Endodermal cell (in vitro differentiated cells): ENCODE data around the gene SMG9. TPM values are rescaled to one million over a fixed set of nuclear protein-coding genes. Genes with fewer than 3 reads are reported as not detected.

Source experiments
- DNase-seq: peaks from one replicate; pipeline ENCODE4 v3.0.0-alpha.2; 2017
- H3K27ac ChIP-seq: 2 replicates; pipeline ENCODE4 v1.5.1; 2013; ENCODE audit warnings: mild to moderate bottlenecking, low read depth, low read length, moderate library complexity
- H3K27me3 ChIP-seq: 2 replicates; pipeline ENCODE4 v1.6.1; 2013; ENCODE audit warnings: mild to moderate bottlenecking, low read length, moderate library complexity; ENCODE audit not compliant: insufficient read depth, control insufficient read depth, poor library complexity, severe bottlenecking
- H3K36me3 ChIP-seq: 2 replicates; pipeline ENCODE4 v1.7.0; 2013; ENCODE audit warnings: mild to moderate bottlenecking, low read length, moderate library complexity; ENCODE audit not compliant: control insufficient read depth, insufficient read depth
- H3K4me1 ChIP-seq: one replicate; pipeline ENCODE4 v1.7.0; 2013; ENCODE audit warnings: low read length; ENCODE audit not compliant: control insufficient read depth, insufficient read depth
- H3K4me3 ChIP-seq: 2 replicates; pipeline ENCODE4 v1.5.1; 2013; ENCODE audit warnings: mild to moderate bottlenecking, low read length, moderate library complexity
- H3K9ac ChIP-seq: 2 replicates; pipeline ENCODE4 v1.6.1; 2013; ENCODE audit warnings: mild to moderate bottlenecking, low read length, moderate library complexity; ENCODE audit not compliant: poor library complexity, severe bottlenecking; ENCODE audit errors: extremely low read depth
- H3K9me3 ChIP-seq: 2 replicates; pipeline ENCODE4 v1.6.1; 2013; ENCODE audit warnings: mild to moderate bottlenecking, low read length, moderate library complexity; ENCODE audit not compliant: control insufficient read depth
- H3K27ac Mint-ChIP-seq: 2 replicates; pipeline ENCODE4 v1.8.0; 2020; ENCODE audit warnings: mixed read lengths
- H3K27me3 Mint-ChIP-seq: 2 replicates; pipeline ENCODE4 v1.8.0; 2021; ENCODE audit warnings: mild to moderate bottlenecking, mixed read lengths; ENCODE audit not compliant: insufficient read depth
- H3K36me3 Mint-ChIP-seq: 2 replicates; pipeline ENCODE4 v1.8.0; 2020; ENCODE audit warnings: low read depth, mixed read lengths
- H3K4me1 Mint-ChIP-seq: 2 replicates; pipeline ENCODE4 v1.8.0; 2020; ENCODE audit warnings: mixed read lengths
- H3K4me3 Mint-ChIP-seq: 2 replicates; pipeline ENCODE4 v1.8.0; 2020; ENCODE audit warnings: mild to moderate bottlenecking, moderate library complexity, mixed read lengths
- H3K9me3 Mint-ChIP-seq: 2 replicates; pipeline ENCODE4 v1.8.0; 2020; ENCODE audit warnings: mild to moderate bottlenecking, mixed read lengths
- WGBS, 2 experiments: methylation state at CpG; one replicate each; pipeline versions ENCODE4 v1.1.5 to v1.1.7; 2013; ENCODE audit warnings: missing lambda C conversion rate in 2 of 2, mixed read lengths in 1 of 2; ENCODE audit not compliant: insufficient coverage in 1 of 2, insufficient read length in 1 of 2; 5-methylcytosine and 5-hydroxymethylcytosine counted together
- total RNA-seq, 2 donors: library from RNA; stranded (reverse); fragmentation: NEBNext Ultra II Directional in 1 of 2; extraction: Animal tissue kit (Norgen Biotek cat#: 25700) in 1 of 2; gene quantifications; 2 replicates in 1 of 2; 3 replicates in 1 of 2; pipeline ENCODE4 v1.2.1, GENCODE V29; 2021
- TF ChIP-seq, protein P1 (sequence below): fragments of 200-600 bp; sonication (generic); conservative IDR thresholded peaks from 2 replicates; pipeline ENCODE4 v1.5.0; 2021; ENCODE audit warnings: antibody characterized with exemption, mild to moderate bottlenecking

Gene SMG9
- total RNA-seq, 2 donors from 2014 or later = 44.6 to 53.8 TPM

DNA sequence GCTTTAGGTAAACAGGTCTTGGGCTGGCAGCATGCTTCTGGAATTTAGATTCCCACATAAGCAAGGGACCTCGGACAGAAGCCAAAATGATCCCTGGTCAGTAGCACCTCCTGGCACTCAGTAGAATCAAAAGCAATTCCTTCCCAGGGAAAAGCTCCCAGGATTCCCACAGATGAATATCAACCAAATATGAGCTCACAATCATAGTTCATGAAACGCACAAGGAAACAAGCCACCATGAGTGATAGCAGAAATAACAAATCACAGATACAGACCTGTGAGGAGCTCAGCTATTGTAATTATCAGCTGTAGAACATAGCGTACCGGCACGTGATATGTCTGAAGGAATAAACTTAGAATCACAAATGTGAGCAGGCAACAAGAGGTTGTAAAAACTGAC lies 63.0 kb downstream of the SMG9 start:
- 92 to 95% methylated on average over 5 of the region's 5 CpGs for WGBS, 2 experiments
- TF ChIP-seq, protein P1, sequence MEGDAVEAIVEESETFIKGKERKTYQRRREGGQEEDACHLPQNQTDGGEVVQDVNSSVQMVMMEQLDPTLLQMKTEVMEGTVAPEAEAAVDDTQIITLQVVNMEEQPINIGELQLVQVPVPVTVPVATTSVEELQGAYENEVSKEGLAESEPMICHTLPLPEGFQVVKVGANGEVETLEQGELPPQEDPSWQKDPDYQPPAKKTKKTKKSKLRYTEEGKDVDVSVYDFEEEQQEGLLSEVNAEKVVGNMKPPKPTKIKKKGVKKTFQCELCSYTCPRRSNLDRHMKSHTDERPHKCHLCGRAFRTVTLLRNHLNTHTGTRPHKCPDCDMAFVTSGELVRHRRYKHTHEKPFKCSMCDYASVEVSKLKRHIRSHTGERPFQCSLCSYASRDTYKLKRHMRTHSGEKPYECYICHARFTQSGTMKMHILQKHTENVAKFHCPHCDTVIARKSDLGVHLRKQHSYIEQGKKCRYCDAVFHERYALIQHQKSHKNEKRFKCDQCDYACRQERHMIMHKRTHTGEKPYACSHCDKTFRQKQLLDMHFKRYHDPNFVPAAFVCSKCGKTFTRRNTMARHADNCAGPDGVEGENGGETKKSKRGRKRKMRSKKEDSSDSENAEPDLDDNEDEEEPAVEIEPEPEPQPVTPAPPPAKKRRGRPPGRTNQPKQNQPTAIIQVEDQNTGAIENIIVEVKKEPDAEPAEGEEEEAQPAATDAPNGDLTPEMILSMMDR = no peak
- H3K27ac ChIP-seq = no peak overlapping the region
- H3K9ac ChIP-seq = no peak overlapping the region
- peaks cover 6% of the 10 kb centered on the region for H3K4me1 Mint-ChIP-seq
- H3K4me3 Mint-ChIP-seq = no peak overlapping the region
- no peak for DNase-seq
- no peaks in the 10 kb centered on the region for H3K36me3 Mint-ChIP-seq
- H3K27me3 ChIP-seq = peaks cover 4% of the 10 kb centered on the region
- H3K27me3 Mint-ChIP-seq = peaks cover 50% of the 10 kb centered on the region
- peaks cover 18% of the 10 kb centered on the region for H3K9me3 ChIP-seq
- no peak overlapping the region for H3K27ac Mint-ChIP-seq
- no peak overlapping the region for H3K4me3 ChIP-seq
- no peaks in the 10 kb centered on the region for H3K36me3 ChIP-seq
- H3K9me3 Mint-ChIP-seq = peaks cover 24% of the 10 kb centered on the region
- no peaks in the 10 kb centered on the region for H3K4me1 ChIP-seq

- Histone ChIP-seq H3K36me3 (no peaks in the 10 kb centered on the region), H3K27me3 (no peaks in the 10 kb centered on the region), H3K9ac (no peak overlapping the region), H3K9me3 (peaks cover 13% of the 10 kb centered on the region), H3K4me1 (no peaks in the 10 kb centered on the region), H3K27ac (no peak overlapping the region), H3K4me3 (no peak overlapping the region)
- Mint-ChIP-seq H3K36me3 (no peaks in the 10 kb centered on the region), H3K9me3 (peaks cover 20% of the 10 kb centered on the region), H3K4me1 (peaks cover 7% of the 10 kb centered on the region), H3K4me3 (no peak overlapping the region), H3K27me3 (peaks cover 42% of the 10 kb centered on the region), H3K27ac (no peak overlapping the region)
- DNase-seq = no peak
- TF ChIP-seq, protein P1 = no peak
- 83 to 92% methylated on average over 3 of the region's 3 CpGs for whole genome bisulfite sequencing, 2 experiments
Observed at GRCh38 chr19:43690890-43691289, 63.9 kb downstream of the SMG9 start.

DNA sequence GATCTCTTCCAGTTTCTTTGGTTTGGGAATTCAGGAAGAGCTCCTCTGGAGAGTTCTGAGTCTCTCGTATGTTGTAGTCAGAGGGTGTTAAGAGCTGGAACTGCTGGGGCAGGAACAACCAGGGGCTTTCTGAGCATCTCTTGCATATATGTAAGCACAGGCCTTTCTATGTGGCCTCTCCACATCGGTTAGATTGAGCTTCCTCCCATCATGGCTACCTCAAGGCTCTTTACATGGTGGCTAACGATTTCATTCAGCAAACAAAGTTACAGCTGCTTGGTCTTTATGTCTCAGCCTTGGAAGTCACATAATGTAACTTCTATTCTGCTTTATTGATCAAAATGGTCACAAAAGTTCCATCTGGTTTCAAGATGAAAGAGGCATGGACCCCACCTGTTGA lies 64.3 kb downstream of the SMG9 start:
- Mint-ChIP-seq H3K36me3 (no peaks in the 10 kb centered on the region), H3K4me1 (peaks cover 7% of the 10 kb centered on the region), H3K27ac (no peak overlapping the region), H3K9me3 (peaks cover 20% of the 10 kb centered on the region), H3K27me3 (peaks cover 41% of the 10 kb centered on the region), H3K4me3 (no peak overlapping the region)
- Histone ChIP-seq H3K4me1 (no peaks in the 10 kb centered on the region), H3K36me3 (no peaks in the 10 kb centered on the region), H3K9me3 (peaks cover 13% of the 10 kb centered on the region), H3K9ac (no peak overlapping the region), H3K4me3 (no peak overlapping the region), H3K27me3 (no peaks in the 10 kb centered on the region), H3K27ac (no peak overlapping the region)
- TF ChIP-seq, protein P1 = no peak
- 78 to 79% methylated on average over 2 to 3 of the region's 3 CpGs for WGBS, 2 experiments
- no peak for DNase-seq
